SK-N-MC (cell line): ENCODE results near the gene LRMDA.

Source experiments
- EZH2 ChIP-seq: fragments of 200-600 bp; sonication (generic); IDR thresholded peaks from one replicate; pipeline ENCODE4 v1.6.1; 2017; ENCODE audit warnings: antibody characterized with exemption
- POLR2AphosphoS5 ChIP-seq: IDR thresholded peaks from 2 replicates; pipeline ENCODE4 v1.6.1; 2012; ENCODE audit warnings: mild to moderate bottlenecking, low read depth, low read length, borderline replicate concordance

DNA sequence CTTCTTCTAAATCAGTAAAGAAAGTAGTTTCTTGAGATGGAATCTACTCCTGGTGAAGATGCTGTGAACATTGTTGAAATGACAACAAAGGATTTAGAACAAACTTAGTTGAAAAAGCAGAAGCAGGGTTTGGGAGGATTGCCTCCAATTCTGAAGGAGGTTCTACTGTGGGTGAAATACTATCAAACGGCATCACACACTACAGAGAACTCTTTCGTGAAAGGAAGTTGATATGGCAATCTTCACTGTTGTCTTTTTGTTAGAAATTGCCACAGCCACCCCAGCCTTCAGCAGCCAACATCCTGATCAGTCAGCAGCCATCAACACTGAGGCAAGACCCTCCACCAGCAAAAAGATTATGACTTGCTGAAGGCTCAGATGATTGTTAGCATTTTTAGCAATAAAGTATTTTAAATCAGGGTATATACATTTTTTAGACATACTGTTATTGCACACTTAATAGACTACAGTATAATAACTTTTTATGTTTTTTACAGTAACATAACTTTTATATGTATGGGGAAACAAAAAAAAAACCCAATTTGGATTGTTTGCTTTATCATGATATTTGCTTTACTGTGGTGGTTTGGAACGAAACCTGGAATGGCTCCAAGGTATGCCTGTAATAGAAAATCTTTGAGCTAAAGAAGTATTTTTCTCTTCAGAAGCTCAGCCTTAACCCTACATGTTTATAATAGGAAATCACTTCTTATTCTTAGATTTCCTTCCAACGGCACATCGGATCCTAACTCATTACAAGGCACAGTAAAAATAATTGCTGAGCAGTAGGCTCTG is 257.3 kb downstream of the LRMDA start:
- TF ChIP-seq EZH2, result no peak
- TF ChIP-seq POLR2AphosphoS5, result no peak
